ENCODE data around the gene STRN3. TPM values are rescaled to one million over a fixed set of nuclear protein-coding genes. Genes with fewer than 3 reads are reported as not detected.
"Not testable (repeated sequence)": the region's sequence is repeated elsewhere in the genome, so short reads cannot be mapped to it uniquely, and the experiment has no call there.

STRN3 gene
- total RNA-seq, 1 experiment from 2014 or later, result 42.8 TPM

DNA sequence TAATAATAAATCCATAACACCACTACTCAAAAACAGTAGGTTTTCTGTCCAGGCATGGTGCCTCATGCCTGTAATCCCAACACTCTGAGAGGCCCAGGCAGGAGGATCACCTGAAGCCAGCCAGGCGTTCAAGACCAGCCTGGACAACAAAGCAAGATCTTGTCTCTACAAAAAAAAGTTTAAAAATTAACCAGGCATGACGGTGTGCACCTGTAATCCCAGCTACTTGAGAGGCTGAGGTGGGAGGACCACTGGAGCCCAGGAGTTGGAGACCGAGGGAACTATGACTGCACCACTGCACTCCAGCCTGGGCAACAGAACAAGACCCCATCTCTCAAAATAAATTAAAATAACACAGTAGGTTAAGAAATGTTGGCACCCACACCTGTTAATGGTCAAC, 45.2 kb downstream of the STRN3 start:
- no peak overlapping the region for H3K4me3 ChIP-seq (ENCODE audit: insufficient read depth, low read depth, low read length)
- no peak for DNase-seq
- H3K36me3 ChIP-seq (replicated peaks; ENCODE audit: control insufficient read depth, insufficient read depth, low read length), result no peaks in the 10 kb centered on the region
- H3K27me3 ChIP-seq (ENCODE audit: control insufficient read depth, insufficient read depth, low read length), result no peaks in the 10 kb centered on the region

DNA sequence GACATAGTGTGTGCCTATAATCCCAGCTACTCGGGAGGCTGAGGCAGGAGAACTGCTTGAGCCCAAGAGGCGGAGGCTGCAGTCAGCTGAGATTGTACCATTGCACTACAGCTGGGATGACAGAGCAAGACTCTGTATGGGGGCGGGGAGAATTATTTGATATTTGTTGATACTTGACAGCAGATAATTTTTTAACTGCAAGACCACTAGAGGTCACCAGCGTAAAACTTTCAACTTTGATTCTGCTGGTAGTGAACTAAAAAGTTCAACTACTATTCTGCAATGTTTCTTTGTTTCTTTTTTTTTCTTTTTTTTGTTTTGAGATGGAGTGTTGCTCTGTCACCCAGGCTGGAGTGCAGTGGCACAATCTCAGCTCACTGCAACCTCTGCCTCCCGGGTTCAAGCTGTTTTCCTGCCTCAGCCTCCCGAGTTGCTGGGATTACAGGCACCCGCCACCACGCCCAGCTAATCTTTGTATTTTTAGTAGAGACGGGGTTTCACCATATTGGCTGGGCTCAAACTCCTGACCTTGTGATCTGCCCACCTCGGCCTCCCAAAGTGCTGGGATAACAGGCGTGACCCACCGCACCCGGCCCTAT, 46.0 kb downstream of the STRN3 start:
- not testable (repeated sequence) for H3K36me3 ChIP-seq (replicated peaks; ENCODE audit: control insufficient read depth, insufficient read depth, low read length); H3K27me3 ChIP-seq (ENCODE audit: control insufficient read depth, insufficient read depth, low read length); H3K4me3 ChIP-seq (ENCODE audit: insufficient read depth, low read depth, low read length)
- peak; percentile 29 for DNase-seq

DNA sequence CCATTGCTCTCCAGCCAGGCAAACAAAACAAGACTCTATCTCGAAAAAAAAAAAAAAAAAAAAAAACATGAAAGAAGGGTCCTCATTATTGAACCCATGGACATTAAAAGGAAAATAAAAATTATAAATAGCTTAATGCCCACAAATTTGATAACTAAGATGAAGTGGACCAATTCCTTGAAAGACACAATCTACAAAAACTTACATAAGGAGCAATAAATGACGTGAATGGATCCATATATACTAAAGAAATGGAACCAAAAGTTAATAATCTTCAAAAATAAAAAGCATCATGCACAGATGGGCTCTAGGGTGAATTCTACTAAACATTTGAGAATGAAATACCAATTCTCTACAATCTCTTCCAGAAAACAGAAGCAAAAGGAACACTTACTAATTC, 48.4 kb downstream of the STRN3 start:
- no peaks in the 10 kb centered on the region for H3K36me3 ChIP-seq (replicated peaks; ENCODE audit: control insufficient read depth, insufficient read depth, low read length)
- no peak overlapping the region for H3K4me3 ChIP-seq (ENCODE audit: insufficient read depth, low read depth, low read length)
- no peaks in the 10 kb centered on the region for H3K27me3 ChIP-seq (ENCODE audit: control insufficient read depth, insufficient read depth, low read length)
- DNase-seq, result no peak

DNA sequence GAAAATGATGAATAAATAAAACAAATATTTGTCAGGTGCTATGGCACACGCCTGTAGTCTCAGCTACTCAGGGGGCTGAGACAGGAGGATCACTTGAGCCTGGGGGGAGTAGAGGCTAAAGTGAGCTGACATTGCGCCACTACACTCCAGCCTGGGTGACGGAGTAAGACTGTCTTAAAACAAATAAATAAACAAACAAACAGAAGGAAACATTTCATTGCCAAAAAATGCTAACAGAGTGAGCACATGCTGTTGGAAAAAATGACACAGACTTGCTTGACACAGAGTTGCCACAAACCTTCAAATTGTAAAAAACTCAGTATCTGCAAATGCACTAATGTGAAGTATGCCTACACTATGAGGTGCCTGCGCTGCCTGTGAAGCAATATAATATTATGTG, 51.6 kb downstream of the STRN3 start:
- DNase-seq, result no peak
- no peaks in the 10 kb centered on the region for H3K27me3 ChIP-seq (ENCODE audit: control insufficient read depth, insufficient read depth, low read length)
- H3K4me3 ChIP-seq (ENCODE audit: insufficient read depth, low read depth, low read length), result no peak overlapping the region
- H3K36me3 ChIP-seq (replicated peaks; ENCODE audit: control insufficient read depth, insufficient read depth, low read length), result no peaks in the 10 kb centered on the region

DNA sequence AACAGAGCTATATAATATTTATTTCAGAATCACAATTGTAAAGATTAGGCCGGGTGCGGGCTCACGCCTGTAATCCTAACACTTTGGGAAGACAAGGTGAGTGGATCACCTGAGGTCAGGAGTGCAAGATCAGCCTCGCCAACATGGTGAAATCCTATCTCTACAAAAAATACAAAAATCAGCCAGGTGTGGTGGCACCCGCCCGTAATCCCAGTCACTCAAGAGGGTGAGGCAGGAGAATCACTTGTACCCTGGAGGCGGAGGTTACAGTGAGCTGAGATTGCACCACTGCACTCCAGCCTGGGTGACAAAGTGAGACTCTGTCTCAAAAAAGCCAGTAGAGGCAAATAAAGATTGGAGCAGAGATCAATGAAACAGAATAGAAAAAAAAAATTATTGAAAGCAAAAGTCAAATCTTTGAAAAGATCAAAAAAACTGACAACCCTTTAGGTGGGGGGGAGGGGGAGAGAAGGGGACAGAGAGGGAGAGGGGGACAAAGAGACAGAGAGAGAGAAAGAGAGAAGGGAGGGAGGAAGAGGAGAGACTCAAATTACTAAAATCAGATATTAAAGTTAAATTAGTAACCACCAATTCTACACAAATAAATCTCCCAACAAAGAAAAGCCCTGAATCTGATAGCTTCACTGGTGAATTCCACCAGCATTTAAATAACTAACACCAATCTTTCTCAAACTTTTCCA, 53.1 kb downstream of the STRN3 start:
- no peak for DNase-seq
- no peak overlapping the region for H3K4me3 ChIP-seq (ENCODE audit: insufficient read depth, low read depth, low read length)
- H3K27me3 ChIP-seq (ENCODE audit: control insufficient read depth, insufficient read depth, low read length), result no peaks in the 10 kb centered on the region
- no peaks in the 10 kb centered on the region for H3K36me3 ChIP-seq (replicated peaks; ENCODE audit: control insufficient read depth, insufficient read depth, low read length)

DNA sequence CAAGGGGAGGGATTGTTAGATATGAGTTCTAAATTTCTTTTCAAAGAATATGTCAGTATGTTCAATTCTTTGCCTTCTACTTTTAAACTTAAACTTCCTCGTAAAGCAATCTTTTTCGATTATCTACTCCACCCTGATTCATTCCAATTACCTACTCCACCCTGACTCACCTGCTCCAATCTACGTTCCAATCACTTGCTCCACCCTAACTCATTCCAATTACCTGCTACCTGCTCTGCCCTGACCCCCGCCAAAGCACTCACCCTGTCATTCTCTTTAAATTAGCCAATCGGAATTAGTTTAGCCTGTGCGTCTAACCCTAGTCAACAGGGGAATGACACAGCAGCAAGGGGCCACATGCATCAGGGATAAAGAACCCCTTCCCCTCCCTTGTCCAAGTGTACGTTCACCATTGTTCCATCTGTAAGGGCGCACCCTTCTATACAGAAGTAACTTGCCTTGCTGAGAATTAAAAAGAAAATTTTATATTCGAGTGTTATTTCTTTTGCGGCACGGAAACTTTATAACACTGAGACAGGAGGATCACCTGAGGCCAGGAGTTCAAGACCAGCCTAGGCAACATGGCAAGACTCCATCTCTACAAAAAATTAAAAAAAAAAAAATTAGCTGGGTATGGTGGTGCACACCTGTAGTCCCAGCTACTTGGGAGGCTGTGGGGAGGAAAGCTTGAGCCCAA, 54.0 kb downstream of the STRN3 start:
- H3K27me3 ChIP-seq (ENCODE audit: control insufficient read depth, insufficient read depth, low read length); DNase-seq; H3K4me3 ChIP-seq (ENCODE audit: insufficient read depth, low read depth, low read length); H3K36me3 ChIP-seq (replicated peaks; ENCODE audit: control insufficient read depth, insufficient read depth, low read length): not testable (repeated sequence)

DNA sequence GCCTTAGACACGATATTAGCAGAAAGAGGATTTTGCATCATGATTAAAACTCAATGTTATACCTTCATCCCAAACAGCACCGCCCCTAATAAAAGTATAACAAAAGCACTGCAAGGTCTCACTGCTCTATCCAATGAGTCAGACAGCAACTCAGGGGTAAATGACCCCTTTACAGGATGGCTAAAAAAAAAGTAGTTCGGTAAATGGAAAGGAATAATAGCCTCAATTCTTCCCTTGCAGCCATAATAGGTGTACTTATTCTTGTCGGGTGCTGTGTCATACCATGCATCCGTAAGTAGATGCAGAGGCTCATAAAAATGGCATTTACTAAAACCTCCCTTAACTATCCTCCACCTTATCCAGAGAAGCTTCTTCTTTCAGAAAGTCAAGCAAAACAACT, 54.6 kb downstream of the STRN3 start:
- DNase-seq, result no peak
- Histone ChIP-seq H3K27me3 (ENCODE audit: control insufficient read depth, insufficient read depth, low read length) (no peaks in the 10 kb centered on the region), H3K4me3 (ENCODE audit: insufficient read depth, low read depth, low read length) (no peak overlapping the region), H3K36me3 (replicated peaks; ENCODE audit: control insufficient read depth, insufficient read depth, low read length) (peaks cover 3% of the 10 kb centered on the region)

DNA sequence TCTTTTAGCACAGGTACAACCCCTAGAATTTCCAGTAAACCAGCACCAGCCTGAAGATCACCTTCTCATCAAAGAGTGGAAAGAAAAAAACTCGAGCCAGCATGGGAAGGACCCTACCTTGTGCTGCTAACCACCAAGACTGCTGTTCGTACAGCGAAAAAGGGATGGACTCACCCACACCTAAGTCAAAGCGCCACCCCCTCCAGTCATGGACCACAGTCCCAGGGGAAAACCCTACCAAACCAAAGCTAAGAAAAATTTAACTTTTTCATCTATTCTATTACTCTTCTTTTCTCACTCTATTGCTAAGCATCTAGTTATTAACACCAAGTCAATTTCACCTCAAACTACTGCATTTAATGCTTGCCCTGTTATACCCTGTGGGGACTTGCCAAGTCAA, 56.4 kb downstream of the STRN3 start:
- not testable (repeated sequence) for DNase-seq; H3K27me3 ChIP-seq (ENCODE audit: control insufficient read depth, insufficient read depth, low read length); H3K36me3 ChIP-seq (replicated peaks; ENCODE audit: control insufficient read depth, insufficient read depth, low read length); H3K4me3 ChIP-seq (ENCODE audit: insufficient read depth, low read depth, low read length)

DNA sequence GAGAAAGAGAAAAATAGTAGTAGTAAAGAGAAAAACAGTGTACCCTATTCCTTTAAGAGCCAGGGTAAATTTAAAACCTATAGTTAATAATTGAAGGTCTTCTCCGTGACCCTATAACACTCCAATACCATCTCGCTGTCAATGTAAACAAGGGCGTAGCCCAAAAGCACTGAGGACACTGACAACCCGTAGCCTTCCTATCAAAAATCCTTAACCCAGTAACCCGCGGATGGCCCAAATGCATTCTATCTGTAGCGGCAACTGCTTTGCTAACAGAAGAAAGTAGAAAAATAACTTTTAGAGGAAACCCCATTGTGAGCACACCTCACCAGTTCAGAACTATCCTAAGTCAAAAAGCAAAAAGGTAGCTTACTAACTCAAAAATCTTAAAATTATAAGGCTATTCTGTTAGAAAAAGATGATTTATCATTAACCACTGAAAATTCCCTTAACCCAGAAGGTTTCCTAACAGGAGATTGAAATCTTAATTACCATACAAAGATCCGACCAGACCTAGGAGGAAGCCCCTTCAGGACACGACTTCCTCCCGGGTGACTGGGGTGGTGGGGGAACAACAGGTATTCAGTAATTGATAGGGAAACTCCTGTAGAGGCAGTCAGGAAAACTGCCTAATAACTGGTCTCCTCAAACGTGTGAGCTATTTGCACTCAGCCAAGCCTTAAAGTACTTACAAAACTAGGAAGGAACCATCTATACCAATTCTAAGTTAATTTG, 58.6 kb downstream of the STRN3 start:
- DNase-seq; H3K27me3 ChIP-seq (ENCODE audit: control insufficient read depth, insufficient read depth, low read length); H3K36me3 ChIP-seq (replicated peaks; ENCODE audit: control insufficient read depth, insufficient read depth, low read length); H3K4me3 ChIP-seq (ENCODE audit: insufficient read depth, low read depth, low read length): not testable (repeated sequence)

DNA sequence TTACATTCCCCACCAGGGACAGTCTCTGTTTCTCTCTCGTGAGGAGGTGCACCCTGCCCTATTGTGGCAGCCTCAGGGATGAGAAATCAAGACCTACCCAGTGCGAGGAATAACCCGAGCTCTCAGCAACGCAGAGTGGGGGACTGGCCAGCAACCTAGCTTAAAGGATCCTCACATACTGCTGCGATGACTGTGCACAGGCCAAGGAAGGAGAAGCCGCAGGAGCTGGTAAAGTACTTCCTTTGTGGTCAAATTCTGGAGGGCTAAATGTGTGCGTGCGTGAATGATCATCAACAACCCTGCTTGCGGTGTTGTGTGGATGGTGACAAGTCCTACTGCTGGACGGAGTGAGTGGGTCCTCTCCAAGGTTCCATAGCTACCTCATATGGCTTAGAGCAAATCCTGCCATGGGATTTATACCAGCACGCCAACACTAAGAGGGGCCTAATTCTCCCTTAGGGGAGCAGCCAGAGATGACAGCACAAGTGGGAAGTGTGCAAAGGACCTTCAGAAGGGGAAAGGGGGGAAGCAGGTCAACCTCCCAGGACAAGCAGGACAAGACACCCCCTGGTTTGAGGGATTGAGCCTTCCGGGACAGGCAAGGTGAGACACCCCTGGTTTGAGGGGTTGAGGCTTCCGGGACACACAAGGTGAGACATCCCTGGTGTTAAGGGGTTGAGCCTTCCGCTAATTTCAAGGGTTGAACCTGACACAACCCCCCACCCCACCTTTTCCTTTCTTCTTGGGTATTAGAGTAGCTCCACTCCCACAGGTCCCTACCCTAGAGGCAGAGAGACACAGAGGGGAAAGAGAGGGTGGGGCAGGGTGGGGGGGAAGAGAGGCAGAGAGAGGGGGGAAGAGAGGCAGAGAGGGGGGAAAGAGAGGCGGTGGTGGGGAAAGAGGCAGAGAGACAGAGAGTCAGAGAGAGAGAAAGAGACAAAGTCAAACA, 59.5 kb downstream of the STRN3 start:
- no peak overlapping the region for H3K4me3 ChIP-seq (ENCODE audit: insufficient read depth, low read depth, low read length)
- no peak for DNase-seq
- peaks cover 5% of the 10 kb centered on the region for H3K36me3 ChIP-seq (replicated peaks; ENCODE audit: control insufficient read depth, insufficient read depth, low read length)
- no peaks in the 10 kb centered on the region for H3K27me3 ChIP-seq (ENCODE audit: control insufficient read depth, insufficient read depth, low read length)

DNA sequence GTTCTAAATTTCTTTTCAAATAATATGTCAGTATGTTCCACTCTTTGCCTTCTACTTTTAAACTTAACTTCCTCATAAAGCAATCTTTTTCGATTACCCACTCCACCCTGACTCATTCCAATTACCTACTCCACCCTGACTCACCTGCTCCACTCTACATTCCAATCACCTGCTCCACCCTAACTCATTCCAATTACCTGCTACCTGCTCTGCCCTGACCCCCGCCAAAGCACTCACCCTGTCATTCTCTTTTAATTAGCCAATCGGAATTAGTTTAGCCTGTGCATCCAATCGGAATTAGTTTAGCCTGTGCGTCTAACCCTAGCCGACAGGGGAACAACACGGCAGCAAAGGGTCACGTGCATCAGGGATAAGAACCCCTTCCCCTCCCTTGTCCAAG, 60.3 kb downstream of the STRN3 start:
- not testable (repeated sequence) for DNase-seq; H3K36me3 ChIP-seq (replicated peaks; ENCODE audit: control insufficient read depth, insufficient read depth, low read length); H3K27me3 ChIP-seq (ENCODE audit: control insufficient read depth, insufficient read depth, low read length); H3K4me3 ChIP-seq (ENCODE audit: insufficient read depth, low read depth, low read length)

DNA sequence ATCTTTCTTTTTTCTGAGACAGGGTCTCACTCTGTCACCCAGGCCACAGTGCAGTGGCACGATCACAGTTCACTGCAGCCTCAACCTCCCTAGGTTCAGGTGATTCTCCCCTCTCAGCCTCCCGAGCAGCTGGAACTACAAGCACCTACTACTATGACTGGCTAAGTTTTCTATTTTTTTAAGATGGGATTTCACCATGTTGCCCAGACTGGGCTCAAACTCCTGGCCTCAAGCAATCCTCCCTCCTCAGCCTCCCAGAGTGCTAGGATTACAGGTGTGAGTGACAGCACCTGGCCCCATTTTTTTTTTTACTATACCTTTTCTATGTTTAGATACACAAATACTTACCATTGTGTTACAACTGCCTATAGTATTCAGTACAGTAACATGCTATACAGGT, 63.6 kb downstream of the STRN3 start:
- not testable (repeated sequence) for H3K27me3 ChIP-seq (ENCODE audit: control insufficient read depth, insufficient read depth, low read length); DNase-seq; H3K4me3 ChIP-seq (ENCODE audit: insufficient read depth, low read depth, low read length); H3K36me3 ChIP-seq (replicated peaks; ENCODE audit: control insufficient read depth, insufficient read depth, low read length)

DNA sequence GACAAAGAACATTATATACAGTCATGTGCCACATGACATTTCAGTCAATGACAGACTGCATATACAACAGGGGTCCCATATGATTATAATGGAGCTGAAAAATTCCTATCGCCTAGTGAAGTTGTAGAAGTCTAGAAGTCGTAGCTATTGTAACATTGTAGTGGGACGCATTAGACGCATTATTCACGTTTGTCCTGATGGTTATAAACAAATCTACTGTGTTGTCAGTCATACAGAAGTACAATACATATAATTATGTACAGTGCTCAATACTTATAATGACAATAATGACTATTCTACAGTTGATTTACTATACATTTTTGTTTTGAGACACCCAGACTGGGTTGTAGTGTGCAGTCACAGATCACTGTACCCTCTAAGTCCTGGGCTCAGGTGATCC, 64.8 kb downstream of the STRN3 start:
- Histone ChIP-seq H3K36me3 (replicated peaks; ENCODE audit: control insufficient read depth, insufficient read depth, low read length) (no peaks in the 10 kb centered on the region; the same call in none of the 2 replicates), H3K4me3 (ENCODE audit: insufficient read depth, low read depth, low read length) (no peak overlapping the region), H3K27me3 (ENCODE audit: control insufficient read depth, insufficient read depth, low read length) (no peaks in the 10 kb centered on the region)
- no peak for DNase-seq

DNA sequence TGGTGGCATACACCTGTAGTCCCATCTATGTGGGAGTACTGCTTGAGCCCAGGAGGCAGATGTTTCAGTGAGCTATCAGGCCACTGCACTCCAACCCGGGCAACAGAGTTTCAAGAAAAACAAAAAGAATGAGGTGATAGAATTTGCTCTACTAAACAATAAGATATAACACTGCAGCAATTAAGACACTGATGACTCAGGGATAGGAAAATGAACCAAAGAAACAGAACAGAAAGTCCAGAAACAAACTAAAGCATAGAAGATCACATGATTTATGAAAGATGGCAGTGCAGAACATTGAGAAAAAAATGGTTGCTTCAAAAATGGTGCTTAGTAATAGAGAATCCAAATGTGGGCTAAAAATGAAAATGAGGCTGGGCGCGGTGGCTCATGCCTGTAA, 66.0 kb downstream of the STRN3 start:
- Histone ChIP-seq H3K4me3 (ENCODE audit: insufficient read depth, low read depth, low read length) (no peak overlapping the region), H3K27me3 (ENCODE audit: control insufficient read depth, insufficient read depth, low read length) (no peaks in the 10 kb centered on the region)

More for the DNA sequence above, 66.0 kb downstream of the STRN3 start:
- no peaks in the 10 kb centered on the region; the same call in 1 of the 2 replicates for H3K36me3 ChIP-seq (replicated peaks; ENCODE audit: control insufficient read depth, insufficient read depth, low read length)
- no peak for DNase-seq
